Mucosa of rectum (tissue), 2 donors: ENCODE data around the gene NRN1.

Experiments
- H3K27ac ChIP-seq, 2 donors: one replicate each; pipeline ENCODE4 v1.7.0; 2013; ENCODE audit warnings: inconsistent platforms in 2 of 2, low read depth in 2 of 2, low read length in 2 of 2
- H3K27me3 ChIP-seq, 2 donors: one replicate each; pipeline ENCODE4 v1.7.0; 2013; ENCODE audit warnings: low read length in 2 of 2; ENCODE audit not compliant: control insufficient read depth in 2 of 2, insufficient read depth in 2 of 2
- H3K36me3 ChIP-seq, 2 donors: one replicate each; pipeline ENCODE4 v1.7.0; 2013; ENCODE audit warnings: low read length in 2 of 2; ENCODE audit not compliant: control insufficient read depth in 2 of 2, insufficient read depth in 2 of 2
- H3K4me1 ChIP-seq, 2 donors: one replicate each; pipeline ENCODE4 v1.7.0; 2013; ENCODE audit warnings: low read length in 2 of 2, mild to moderate bottlenecking in 1 of 2; ENCODE audit not compliant: control insufficient read depth in 2 of 2, insufficient read depth in 2 of 2
- H3K4me3 ChIP-seq, 2 donors: one replicate each; pipeline ENCODE4 v1.7.0; 2013; ENCODE audit warnings: low read length in 2 of 2
- H3K9ac ChIP-seq, 2 donors: one replicate each; pipeline ENCODE4 v1.7.0; 2013; ENCODE audit warnings: low read length in 2 of 2, low read depth in 1 of 2, mild to moderate bottlenecking in 1 of 2
- H3K9me3 ChIP-seq, 2 donors: one replicate each; pipeline ENCODE4 v1.7.0; 2013; ENCODE audit warnings: low read length in 2 of 2; ENCODE audit not compliant: control insufficient read depth in 2 of 2
- donor health status: healthy.
- donor health status: Normal muscosa, but diverticular disease.

Gene NRN1

GRCh38 chr6:6002005-6002847 is 4.5 kb downstream of the NRN1 start:
- Histone ChIP-seq H3K27ac (no peak overlapping the region), H3K4me1 (peaks cover 13 to 32% of the 10 kb centered on the region in 2 donors), H3K27me3 (peaks cover 90 to 94% of the 10 kb centered on the region in 2 donors), H3K9me3 (peaks cover 2% of the 10 kb centered on the region in 2 donors), H3K4me3 (peak overlapping the region in 1 of 2 donors; percentile 20), H3K36me3 (no peaks in the 10 kb centered on the region), H3K9ac (no peak overlapping the region)

- peaks cover 2% of the 10 kb centered on the region in 2 donors for H3K9me3 ChIP-seq
- H3K27ac ChIP-seq: no peak overlapping the region
- H3K4me3 ChIP-seq: no peak overlapping the region
- no peaks in the 10 kb centered on the region for H3K36me3 ChIP-seq
- H3K9ac ChIP-seq: no peak overlapping the region
- H3K4me1 ChIP-seq: peaks cover 12 to 31% of the 10 kb centered on the region in 2 donors
- H3K27me3 ChIP-seq: peaks cover 86 to 92% of the 10 kb centered on the region in 2 donors
Observed at GRCh38 chr6:6001443-6001842, 5.3 kb downstream of the NRN1 start.

- H3K9me3 ChIP-seq: peaks cover 2% of the 10 kb centered on the region in 2 donors
- no peak overlapping the region for H3K9ac ChIP-seq
- no peaks in the 10 kb centered on the region for H3K36me3 ChIP-seq
- no peak overlapping the region for H3K4me3 ChIP-seq
- peaks cover 83 to 92% of the 10 kb centered on the region in 2 donors for H3K27me3 ChIP-seq
- H3K27ac ChIP-seq: no peak overlapping the region
- peaks cover 19 to 32% of the 10 kb centered on the region in 2 donors for H3K4me1 ChIP-seq
Observed at GRCh38 chr6:5999688-6000608, 6.8 kb downstream of the NRN1 start.

GRCh38 chr6:5998711-5999687 is 7.7 kb downstream of the NRN1 start:
- peaks cover 19 to 29% of the 10 kb centered on the region in 2 donors for H3K4me1 ChIP-seq
- H3K27ac ChIP-seq: no peak overlapping the region
- peaks cover 84 to 92% of the 10 kb centered on the region in 2 donors for H3K27me3 ChIP-seq
- H3K36me3 ChIP-seq: no peaks in the 10 kb centered on the region
- H3K9me3 ChIP-seq: peaks cover 2% of the 10 kb centered on the region in 2 donors
- no peak overlapping the region for H3K9ac ChIP-seq
- H3K4me3 ChIP-seq: no peak overlapping the region

- Histone ChIP-seq H3K27ac (no peak overlapping the region), H3K4me3 (peak overlapping the region in 1 of 2 donors; percentile 32), H3K36me3 (no peaks in the 10 kb centered on the region)
Observed at GRCh38 chr6:5998236-5998635, 8.5 kb downstream of the NRN1 start.

GRCh38 chr6:5997420-5997987 is 9.2 kb downstream of the NRN1 start:
- Histone ChIP-seq H3K27me3 (peaks cover 85 to 91% of the 10 kb centered on the region in 2 donors), H3K4me1 (peaks cover 19 to 29% of the 10 kb centered on the region in 2 donors), H3K27ac (no peak overlapping the region), H3K36me3 (no peaks in the 10 kb centered on the region), H3K9me3 (peaks cover 2% of the 10 kb centered on the region in 2 donors), H3K9ac (peak overlapping the region in 1 of 2 donors; percentile 57), H3K4me3 (peak overlapping the region; percentile 48 to 65)

More at GRCh38 chr6:5998236-5998635, 8.5 kb downstream of the NRN1 start:
- Histone ChIP-seq H3K27me3 (peaks cover 86 to 92% of the 10 kb centered on the region in 2 donors), H3K9me3 (peaks cover 2% of the 10 kb centered on the region in 2 donors), H3K4me1 (peaks cover 19 to 29% of the 10 kb centered on the region in 2 donors), H3K9ac (no peak overlapping the region)

GRCh38 chr6:5996714-5997419 is 9.9 kb downstream of the NRN1 start:
- H3K27me3 ChIP-seq: peaks cover 82 to 90% of the 10 kb centered on the region in 2 donors
- peak overlapping the region; percentile 66 to 82 for H3K4me3 ChIP-seq

GRCh38 chr6:5995949-5996713 is 10.6 kb downstream of the NRN1 start:
- Histone ChIP-seq H3K4me1 (peaks cover 19 to 23% of the 10 kb centered on the region in 2 donors), H3K9me3 (peaks cover 2% of the 10 kb centered on the region in 2 donors), H3K4me3 (peak overlapping the region; percentile 66 to 82), H3K36me3 (no peaks in the 10 kb centered on the region), H3K27ac (peak overlapping the region in 1 of 2 donors; percentile 16), H3K9ac (no peak overlapping the region), H3K27me3 (peaks cover 75 to 82% of the 10 kb centered on the region in 2 donors)

More at GRCh38 chr6:5996714-5997419, 9.9 kb downstream of the NRN1 start:
- peak overlapping the region in 1 of 2 donors; percentile 16 for H3K27ac ChIP-seq
- H3K4me1 ChIP-seq: peaks cover 19 to 23% of the 10 kb centered on the region in 2 donors
- H3K9me3 ChIP-seq: peaks cover 2% of the 10 kb centered on the region in 2 donors
- peak overlapping the region; percentile 26 to 57 for H3K9ac ChIP-seq
- H3K36me3 ChIP-seq: no peaks in the 10 kb centered on the region
